ENCODE measurements around the gene ANKRD40CL. TPM values are rescaled to one million over a fixed set of nuclear protein-coding genes. Genes with fewer than 3 reads are reported as not detected.

Gene ANKRD40CL
- total RNA-seq, 1 experiment from 2014 or later = not detected

GRCh38 chr17:50808413-50808812 is 41.1 kb upstream of the ANKRD40CL start:
- Histone ChIP-seq H3K4me1 (ENCODE audit: control insufficient read depth, insufficient read depth, low read length) (peaks cover 1% of the 10 kb centered on the region; the same call in 1 of the 2 replicates), H3K4me3 (ENCODE audit: low read depth in 2 of 2, low read length in 2 of 2) (no peak overlapping the region), H3K9me3 (ENCODE audit: control insufficient read depth, insufficient read depth, low read depth, low read length) (no peaks in the 10 kb centered on the region), H3K27me3 (ENCODE audit: control insufficient read depth, insufficient read depth, low read length) (no peaks in the 10 kb centered on the region), H3K36me3 (ENCODE audit: control insufficient read depth, insufficient read depth, low read length) (no peaks in the 10 kb centered on the region), H3K27ac (ENCODE audit: low read length) (no peak overlapping the region)
- TF ChIP-seq POLR2AphosphoS5 (IDR thresholded peaks at IDR 0.05; ENCODE audit: low read depth, low read length) (no peak), SIN3A (IDR thresholded peaks at IDR 0.05; ENCODE audit: borderline replicate concordance, insufficient read depth, low read depth, low read length) (no peak), TCF7L2 (IDR thresholded peaks at IDR 0.05; ENCODE audit: low read depth, low read length) (no peak), CTCF (IDR thresholded peaks at IDR 0.05) (no peak), REST (IDR thresholded peaks at IDR 0.05; ENCODE audit: insufficient read depth in 1 of 2, low read depth in 2 of 2, low read length in 1 of 2) (no peak)
- CTCF ChIA-PET = no interaction called here
- DNase-seq (ENCODE audit: low read depth, low spot score) = no peak
- POLR2A ChIA-PET = no interaction called here
- intact Hi-C loops (cut with micrococcal nuclease; ENCODE audit: unreplicated experiment) (no loop called here), in situ Hi-C loops (cut with HindIII; ENCODE audit: low pct_unique_long_range_greater_than_20kb, low sequenced_read_pairs) (no loop called here)
- ATAC-seq = no peak
- no TSS peak for BruUV-seq (replicated peaks)

- intact Hi-C loops (cut with micrococcal nuclease; ENCODE audit: unreplicated experiment) (no loop called here), in situ Hi-C loops (cut with HindIII; ENCODE audit: low pct_unique_long_range_greater_than_20kb, low sequenced_read_pairs) (no loop called here)
- ChIA-PET POLR2A (no interaction called here), CTCF (interaction anchor here (0.7 kb wide), 3 partner anchors 11 to 60 kb away, joined by 4 to 8 read pairs (median 5); no protein-coding TSS in a partner anchor)
- H3K4me3 ChIP-seq (ENCODE audit: low read depth in 2 of 2, low read length in 2 of 2) = no peak overlapping the region
- H3K27ac ChIP-seq (ENCODE audit: low read length) = no peak overlapping the region
- ATAC-seq (no peak), DNase-seq (ENCODE audit: low read depth, low spot score) (no peak)
- no peaks in the 10 kb centered on the region for H3K36me3 ChIP-seq (ENCODE audit: control insufficient read depth, insufficient read depth, low read length)
- H3K27me3 ChIP-seq (ENCODE audit: control insufficient read depth, insufficient read depth, low read length) = no peaks in the 10 kb centered on the region
- no TSS peak for BruUV-seq (replicated peaks)
- H3K9me3 ChIP-seq (ENCODE audit: control insufficient read depth, insufficient read depth, low read depth, low read length) = no peaks in the 10 kb centered on the region
- peaks cover 4% of the 10 kb centered on the region; the same call in 1 of the 2 replicates for H3K4me1 ChIP-seq (ENCODE audit: control insufficient read depth, insufficient read depth, low read length)
- no peak for TF ChIP-seq REST (IDR thresholded peaks at IDR 0.05; ENCODE audit: insufficient read depth in 1 of 2, low read depth in 2 of 2, low read length in 1 of 2)
- no peak for TF ChIP-seq TCF7L2 (IDR thresholded peaks at IDR 0.05; ENCODE audit: low read depth, low read length)
- no peak for TF ChIP-seq CTCF (IDR thresholded peaks at IDR 0.05)
- TF ChIP-seq POLR2AphosphoS5 (IDR thresholded peaks at IDR 0.05; ENCODE audit: low read depth, low read length) = no peak
- TF ChIP-seq SIN3A (IDR thresholded peaks at IDR 0.05; ENCODE audit: borderline replicate concordance, insufficient read depth, low read depth, low read length) = no peak
Measured at GRCh38 chr17:50807675-50808074, 40.4 kb upstream of the ANKRD40CL start.

All from Panc1 (cell line).